PFSK-1 (cell line): ENCODE results near the gene NES.

Experiments used
- FOXP2 ChIP-seq: optimal IDR thresholded peaks from 2 replicates; pipeline ENCODE3; 2011; ENCODE audit warnings: borderline replicate concordance, control low read depth, inconsistent platforms; ENCODE audit not compliant: insufficient read depth; ENCODE audit errors: extremely low read length, extremely low read depth
- POLR2AphosphoS5 ChIP-seq: IDR thresholded peaks from 2 replicates; pipeline ENCODE4 v1.6.1; 2012; ENCODE audit warnings: low read depth, mild to moderate bottlenecking, control low read depth, low read length, moderate library complexity
- SIN3A ChIP-seq: IDR thresholded peaks from 2 replicates; pipeline ENCODE4 v1.6.1; 2012; ENCODE audit warnings: mild to moderate bottlenecking, low read length, moderate library complexity, borderline replicate concordance; ENCODE audit not compliant: insufficient read depth
- TAF1 ChIP-seq: IDR thresholded peaks from 2 replicates; pipeline ENCODE4 v1.6.1; 2012; ENCODE audit warnings: low read length, control low read depth, borderline replicate concordance; ENCODE audit not compliant: insufficient read depth
- TF ChIP-seq, protein P1 (sequence below), 2 experiments: IDR thresholded peaks; 2 replicates each; pipeline versions ENCODE4 v1.6.1 to v1.8.0; 2011 to 2012; ENCODE audit warnings: low read depth in 2 of 2, low read length in 2 of 2, control low read depth in 1 of 2, inconsistent platforms in 1 of 2, mild to moderate bottlenecking in 1 of 2, moderate library complexity in 1 of 2; ENCODE audit not compliant: insufficient read depth in 1 of 2

NES gene

DNA sequence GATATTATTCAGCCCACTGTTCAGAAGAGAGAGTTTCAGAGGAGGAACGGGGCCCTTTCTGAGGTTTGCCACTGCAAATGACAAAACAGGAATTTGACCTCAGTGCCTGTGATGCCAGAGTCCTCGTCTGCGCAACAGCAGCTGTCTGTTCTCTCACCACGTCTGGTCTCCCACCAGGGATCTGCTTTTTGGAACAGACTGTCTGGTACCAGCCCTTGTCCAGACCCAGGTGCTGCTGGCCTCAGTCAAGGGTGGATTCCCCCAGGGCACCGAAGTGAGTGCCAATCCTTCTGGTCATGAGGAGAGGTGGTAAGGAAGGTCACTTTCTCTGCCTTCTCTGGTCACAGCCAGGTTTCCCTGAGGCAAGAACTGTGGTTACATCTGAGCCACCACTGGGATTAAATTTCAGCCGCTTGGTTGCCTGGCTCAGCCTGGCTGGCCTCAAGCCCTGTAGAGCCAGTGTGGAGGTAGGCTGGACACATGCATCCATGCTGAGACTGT, 37.6 kb downstream of the NES start:
- TF ChIP-seq FOXP2 (no peak), TAF1 (no peak), SIN3A (no peak), POLR2AphosphoS5 (no peak)
- TF ChIP-seq, protein P1, sequence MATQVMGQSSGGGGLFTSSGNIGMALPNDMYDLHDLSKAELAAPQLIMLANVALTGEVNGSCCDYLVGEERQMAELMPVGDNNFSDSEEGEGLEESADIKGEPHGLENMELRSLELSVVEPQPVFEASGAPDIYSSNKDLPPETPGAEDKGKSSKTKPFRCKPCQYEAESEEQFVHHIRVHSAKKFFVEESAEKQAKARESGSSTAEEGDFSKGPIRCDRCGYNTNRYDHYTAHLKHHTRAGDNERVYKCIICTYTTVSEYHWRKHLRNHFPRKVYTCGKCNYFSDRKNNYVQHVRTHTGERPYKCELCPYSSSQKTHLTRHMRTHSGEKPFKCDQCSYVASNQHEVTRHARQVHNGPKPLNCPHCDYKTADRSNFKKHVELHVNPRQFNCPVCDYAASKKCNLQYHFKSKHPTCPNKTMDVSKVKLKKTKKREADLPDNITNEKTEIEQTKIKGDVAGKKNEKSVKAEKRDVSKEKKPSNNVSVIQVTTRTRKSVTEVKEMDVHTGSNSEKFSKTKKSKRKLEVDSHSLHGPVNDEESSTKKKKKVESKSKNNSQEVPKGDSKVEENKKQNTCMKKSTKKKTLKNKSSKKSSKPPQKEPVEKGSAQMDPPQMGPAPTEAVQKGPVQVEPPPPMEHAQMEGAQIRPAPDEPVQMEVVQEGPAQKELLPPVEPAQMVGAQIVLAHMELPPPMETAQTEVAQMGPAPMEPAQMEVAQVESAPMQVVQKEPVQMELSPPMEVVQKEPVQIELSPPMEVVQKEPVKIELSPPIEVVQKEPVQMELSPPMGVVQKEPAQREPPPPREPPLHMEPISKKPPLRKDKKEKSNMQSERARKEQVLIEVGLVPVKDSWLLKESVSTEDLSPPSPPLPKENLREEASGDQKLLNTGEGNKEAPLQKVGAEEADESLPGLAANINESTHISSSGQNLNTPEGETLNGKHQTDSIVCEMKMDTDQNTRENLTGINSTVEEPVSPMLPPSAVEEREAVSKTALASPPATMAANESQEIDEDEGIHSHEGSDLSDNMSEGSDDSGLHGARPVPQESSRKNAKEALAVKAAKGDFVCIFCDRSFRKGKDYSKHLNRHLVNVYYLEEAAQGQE (IDR thresholded peaks at IDR 0.05; ENCODE audit: insufficient read depth in 1 of 2, low read depth in 2 of 2, low read length in 2 of 2) = no peak

DNA sequence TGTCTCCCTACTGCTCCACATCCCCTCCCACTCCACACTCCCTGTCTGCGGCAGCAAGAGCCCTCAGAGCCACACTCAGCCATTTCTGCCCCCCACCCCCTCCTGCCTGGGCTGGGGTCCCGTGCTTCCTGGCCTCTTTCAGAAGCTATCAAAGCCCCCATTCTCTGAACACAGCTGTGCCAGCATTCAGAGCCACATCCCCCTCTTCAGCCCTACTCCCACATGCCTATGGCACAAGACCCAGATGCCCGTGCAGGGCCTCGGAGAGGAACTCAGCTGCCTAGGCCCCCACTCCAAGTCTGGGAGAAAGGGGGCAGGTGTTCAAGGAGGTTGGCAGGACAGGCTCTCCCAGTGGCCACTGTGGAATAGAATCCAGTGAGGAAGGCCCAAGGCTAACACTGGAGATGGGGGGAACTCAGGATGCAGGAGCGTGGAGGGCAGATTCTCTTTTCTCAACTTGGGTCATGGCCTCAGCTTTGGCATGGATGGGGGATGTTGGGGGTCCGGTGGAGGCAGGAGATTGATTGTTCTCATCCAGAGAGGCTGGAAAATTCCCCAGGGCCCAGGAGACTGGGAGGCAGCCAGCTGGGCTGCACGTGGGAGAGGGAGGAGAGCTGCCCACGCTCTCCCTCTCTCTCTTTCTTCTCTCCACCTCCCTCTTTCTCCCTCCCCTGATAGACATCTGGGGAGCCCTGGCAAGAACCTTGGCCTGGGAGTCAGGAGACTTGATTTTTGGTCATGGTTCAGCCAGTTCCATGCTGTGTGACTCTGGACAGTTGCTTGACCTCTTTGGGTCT, 38.8 kb downstream of the NES start:
- TF ChIP-seq, protein P1 (IDR thresholded peaks at IDR 0.05; ENCODE audit: insufficient read depth in 1 of 2, low read depth in 2 of 2, low read length in 2 of 2) = no peak
- TF ChIP-seq POLR2AphosphoS5 (no peak), FOXP2 (no peak), SIN3A (no peak), TAF1 (no peak)

DNA sequence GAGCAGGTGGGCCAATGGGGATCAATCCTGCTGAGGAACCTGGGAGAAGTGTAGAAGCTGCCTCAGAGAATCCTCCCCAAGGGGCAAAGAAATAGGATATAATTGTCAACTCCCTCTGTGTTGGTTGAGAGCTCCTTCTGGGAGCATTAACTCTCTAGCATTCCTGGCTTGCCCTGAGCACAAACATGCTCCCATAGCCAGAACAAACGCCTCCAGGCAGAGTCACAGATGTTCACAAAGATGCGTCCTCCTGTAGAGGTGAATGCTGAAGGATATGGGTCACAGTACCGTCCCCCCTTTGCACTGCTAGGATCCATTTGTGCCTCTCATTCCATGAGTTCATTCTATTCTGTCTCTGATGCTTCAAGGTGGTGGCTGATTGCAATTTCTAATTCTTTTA, 44.9 kb downstream of the NES start:
- TF ChIP-seq, protein P1 (IDR thresholded peaks at IDR 0.05; ENCODE audit: insufficient read depth in 1 of 2, low read depth in 2 of 2, low read length in 2 of 2) = no peak
- TF ChIP-seq TAF1 (no peak), FOXP2 (no peak), POLR2AphosphoS5 (no peak), SIN3A (no peak)

DNA sequence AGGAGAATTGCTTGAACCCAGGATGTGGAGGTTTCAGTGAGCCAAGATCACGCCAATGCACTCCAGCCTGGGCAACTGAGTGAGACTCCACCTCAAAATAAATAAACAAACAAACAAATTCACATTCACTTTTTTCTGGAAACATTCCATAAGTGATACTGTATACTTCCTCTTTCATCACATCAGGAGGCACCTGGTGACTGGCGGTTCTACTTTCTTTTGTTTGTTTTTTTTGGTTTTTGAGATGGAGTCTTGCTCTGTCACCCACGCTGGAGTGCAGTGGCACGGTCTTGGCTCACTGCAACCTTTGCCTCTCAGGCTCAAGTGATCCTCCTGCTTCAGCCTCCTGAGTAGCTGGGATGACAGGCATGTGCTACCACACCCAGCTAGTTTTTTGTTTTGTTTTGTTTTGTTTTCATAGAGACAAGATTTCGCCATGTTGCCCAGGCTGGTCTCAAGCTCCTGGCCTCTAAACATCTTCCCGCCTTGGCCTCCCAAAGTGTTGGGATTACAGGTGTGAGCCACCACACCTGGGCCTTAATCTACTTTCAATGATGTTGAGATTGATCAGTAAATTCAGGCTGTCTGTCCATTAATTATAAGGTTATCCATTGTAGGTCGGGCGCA, 47.3 kb downstream of the NES start:
- no peak for TF ChIP-seq SIN3A
- no peak for TF ChIP-seq FOXP2
- no peak for TF ChIP-seq TAF1
- TF ChIP-seq, protein P1 (IDR thresholded peaks at IDR 0.05; ENCODE audit: insufficient read depth in 1 of 2, low read depth in 2 of 2, low read length in 2 of 2) = no peak
- TF ChIP-seq POLR2AphosphoS5 = no peak
